GM12878 (cell line): ENCODE results near the gene CPSF4L. TPM values are rescaled to one million over a fixed set of nuclear protein-coding genes. Genes with fewer than 3 reads are reported as not detected.

Experiments used
- ATF2 ChIP-seq: IDR thresholded peaks from 2 replicates; pipeline ENCODE4 v1.6.1; 2012; ENCODE audit warnings: low read length, inconsistent platforms
- BMI1 ChIP-seq: fragments of 450-650 bp; IDR thresholded peaks from 2 replicates; pipeline ENCODE4 v1.6.1; 2016; ENCODE audit warnings: mild to moderate bottlenecking, moderate library complexity, borderline replicate concordance
- IRF3 ChIP-seq: fragments of 450-650 bp; IDR thresholded peaks from 2 replicates; pipeline ENCODE4 v1.6.1; 2014; ENCODE audit warnings: mild to moderate bottlenecking
- JUND ChIP-seq: IDR thresholded peaks from 2 replicates; pipeline ENCODE4 v1.6.1; 2012; ENCODE audit warnings: low read depth, mild to moderate bottlenecking, low read length, improper control_type of control experiment, moderate library complexity
- KLF5 ChIP-seq: fragments of 450-650 bp; IDR thresholded peaks from 2 replicates; pipeline ENCODE4 v1.6.1; 2014; ENCODE audit warnings: mild to moderate bottlenecking; ENCODE audit not compliant: partially characterized antibody
- NFXL1 ChIP-seq: fragments of 450-650 bp; IDR thresholded peaks from 2 replicates; pipeline ENCODE4 v1.6.1; 2017; ENCODE audit warnings: antibody characterized with exemption, mild to moderate bottlenecking, borderline replicate concordance
- NKRF ChIP-seq: fragments of 450-650 bp; conservative IDR thresholded peaks from 2 replicates; pipeline ENCODE4 v1.6.1; 2017; ENCODE audit warnings: mild to moderate bottlenecking, moderate library complexity
- PAX5 ChIP-seq: IDR thresholded peaks from 2 replicates; pipeline ENCODE4 v1.6.1; 2011; ENCODE audit warnings: low read depth, low read length, borderline replicate concordance
- PML ChIP-seq: IDR thresholded peaks from 2 replicates; pipeline ENCODE4 v1.6.1; 2012; ENCODE audit warnings: low read length, inconsistent platforms
- RELA ChIP-seq: fragments of 450-650 bp; IDR thresholded peaks from 2 replicates; pipeline ENCODE4 v1.8.0; 2014; ENCODE audit warnings: borderline replicate concordance; ENCODE audit not compliant: partially characterized antibody
- SUPT20H ChIP-seq: IDR thresholded peaks from 2 replicates; pipeline ENCODE4 v1.6.1; 2011; ENCODE audit warnings: low read depth, mild to moderate bottlenecking, low read length, moderate library complexity, borderline replicate concordance; ENCODE audit not compliant: control insufficient read depth
- TCF12 ChIP-seq: IDR thresholded peaks from 2 replicates; pipeline ENCODE4 v1.6.1; 2011; ENCODE audit warnings: low read depth, mild to moderate bottlenecking, low read length
- TCF3 ChIP-seq: IDR thresholded peaks from 2 replicates; pipeline ENCODE4 v1.6.1; 2012; ENCODE audit warnings: low read depth, mild to moderate bottlenecking, low read length, borderline replicate concordance; ENCODE audit not compliant: insufficient read depth
- YBX1 ChIP-seq: fragments of 450-650 bp; IDR thresholded peaks from 2 replicates; pipeline ENCODE4 v1.6.1; 2016; ENCODE audit warnings: antibody characterized with exemption
- YY1 ChIP-seq: IDR thresholded peaks from 2 replicates; pipeline ENCODE4 v1.6.1; 2011; ENCODE audit warnings: low read depth, mild to moderate bottlenecking, low read length
- polyA plus RNA-seq, 11 experiments: library from polyadenylated mRNA; depleted of rRNA in 4 of 11; unstranded in 6 of 11; stranded (reverse) in 5 of 11; fragments of >200 nt; fragmentation: Nextera tagmentation in 4 of 11; fragmentation: Illumina TruSeq in 1 of 11; extraction: Ambion mirVana in 4 of 11; extraction: Trizol in 1 of 11; gene quantifications; 1 replicate in 1 of 11; 2 replicates in 10 of 11; pipeline versions ENCODE4 v1.2.1 to v1.2.3, GENCODE V29; 2011 to 2016; ENCODE audit warnings: inconsistent platforms in 2 of 11, missing spikeins in 2 of 11, low read depth in 1 of 11
- total RNA-seq, 4 experiments: library from RNA; depleted of rRNA in 3 of 4; stranded (reverse); fragments of >200 nt in 3 of 4; fragmentation: Illumina TruSeq in 1 of 4; extraction: Trizol in 1 of 4; gene quantifications; 2 replicates each; pipeline versions ENCODE4 v1.2.1 to v1.2.3, GENCODE V29; 2013 to 2021

The CPSF4L gene
- total and polyA plus RNA-seq, 10 of the 15 experiments (the other 5 are each of a cell fraction or from before 2014, with no cell fraction given) = not detected

DNA sequence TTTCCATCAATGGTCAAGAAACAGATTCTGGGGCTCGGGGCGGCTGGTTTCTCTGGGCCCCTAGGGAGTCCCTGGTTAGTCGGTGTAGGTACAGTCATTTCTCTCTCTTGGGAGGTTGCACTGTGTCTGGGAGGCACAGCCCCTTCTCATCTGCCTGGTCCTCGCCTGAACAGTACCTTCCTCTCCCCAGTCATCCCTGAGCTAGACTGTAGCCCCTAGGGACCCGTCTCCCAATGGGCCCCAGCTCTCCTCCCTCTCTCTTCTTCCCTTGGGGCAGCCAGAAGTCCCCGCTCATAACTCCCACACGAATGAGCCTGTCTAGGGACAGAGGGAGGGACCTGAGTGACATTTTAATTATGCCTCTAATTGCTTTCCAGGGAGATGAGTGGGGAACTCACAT is 20.2 kb upstream of the CPSF4L start (continued):
- TF ChIP-seq NKRF = no peak
- TF ChIP-seq BMI1 = no peak
- no peak for TF ChIP-seq PML
- TF ChIP-seq PAX5 = peak; percentile 62; the same call in 1 of the 2 replicates
- TF ChIP-seq SUPT20H = no peak
- no peak for TF ChIP-seq RELA
- TF ChIP-seq NFXL1 = no peak
- TF ChIP-seq TCF12 = peak; percentile 67; the same call in 1 of the 2 replicates
- no peak for TF ChIP-seq IRF3
- TF ChIP-seq KLF5 = no peak
- peak; percentile 56; the same call in 1 of the 2 replicates for TF ChIP-seq JUND
- peak; percentile 3; the same call in 1 of the 2 replicates for TF ChIP-seq YY1
- TF ChIP-seq TCF3 = no peak
- TF ChIP-seq YBX1 = peak; percentile 87; the same call in 1 of the 2 replicates
- no peak for TF ChIP-seq ATF2
